CD4-positive, alpha-beta T cell (primary cell): ENCODE measurements around the gene MEGF9. TPM values are rescaled to one million over a fixed set of nuclear protein-coding genes. Genes with fewer than 3 reads are reported as not detected.
A peak's percentile ranks its signal among the peaks of the same experiment; 100 is the strongest.

Source experiments
- ATAC-seq: fragments of 200-7000 bp; cut with Tn5 transposase; one replicate; pipeline ENCODE4 v1.10.0; 2022; ENCODE audit warnings: mild to moderate bottlenecking; ENCODE audit not compliant: poor library complexity
- CTCF ChIA-PET: fragments of 350-600 bp; sonication (Branson Sonifier 250); formaldehyde crosslinking; loops from one replicate; lab custom pipeline; 2021; ENCODE audit warnings: antibody characterized with exemption, inconsistent platforms; lab: Charles Lee
- POLR2A ChIA-PET: fragments of 350-600 bp; sonication (Branson Sonifier 250); formaldehyde crosslinking; loops from one replicate; lab custom pipeline; 2021; ENCODE audit warnings: antibody characterized with exemption, inconsistent platforms; lab: Charles Lee
- DNase-seq, 14 experiments: peaks; one replicate each; pipeline ENCODE4 v3.0.0-alpha.2; 2013 to 2020; ENCODE audit warnings: mixed read lengths in 2 of 14
- H3K27ac ChIP-seq, 2 donors: one replicate each; pipeline versions ENCODE4 v1.5.1 to v1.7.0; 2013; ENCODE audit warnings: low read length in 2 of 2, low read depth in 1 of 2, mild to moderate bottlenecking in 1 of 2
- H3K27me3 ChIP-seq, 2 experiments: 1 replicate in 1 of 2; 2 replicates in 1 of 2; pipeline versions ENCODE4 v1.6.1 to v1.7.0; 2013; ENCODE audit warnings: low read length in 2 of 2, control low read depth in 1 of 2, mild to moderate bottlenecking in 1 of 2, moderate library complexity in 1 of 2; ENCODE audit not compliant: insufficient read depth in 2 of 2, control insufficient read depth in 1 of 2
- H3K36me3 ChIP-seq: one replicate; pipeline ENCODE4 v1.6.1; 2013; ENCODE audit warnings: low read length, control low read depth; ENCODE audit not compliant: insufficient read depth
- H3K4me1 ChIP-seq: one replicate; pipeline ENCODE4 v1.6.1; 2013; ENCODE audit warnings: low read length, control low read depth; ENCODE audit not compliant: insufficient read depth
- H3K4me3 ChIP-seq: one replicate; pipeline ENCODE4 v1.5.1; 2013; ENCODE audit warnings: mild to moderate bottlenecking, low read length, moderate library complexity
- H3K9me3 ChIP-seq, 2 experiments: 1 replicate in 1 of 2; 2 replicates in 1 of 2; pipeline versions ENCODE4 v1.6.1 to v1.7.0; 2013; ENCODE audit warnings: low read length in 2 of 2, mild to moderate bottlenecking in 2 of 2, control low read depth in 1 of 2, moderate library complexity in 1 of 2; ENCODE audit not compliant: control insufficient read depth in 1 of 2, insufficient read depth in 1 of 2
- H3K27ac Mint-ChIP-seq: one replicate; pipeline ENCODE4 v1.8.0; 2020; ENCODE audit warnings: mixed read lengths
- H3K27me3 Mint-ChIP-seq: one replicate; pipeline ENCODE4 v1.8.0; 2021; ENCODE audit warnings: mixed read lengths
- H3K36me3 Mint-ChIP-seq: one replicate; pipeline ENCODE4 v1.8.0; 2021; ENCODE audit warnings: low read depth, mixed read lengths
- H3K4me1 Mint-ChIP-seq: one replicate; pipeline ENCODE4 v1.8.0; 2021; ENCODE audit warnings: low read depth, mixed read lengths
- H3K4me3 Mint-ChIP-seq: one replicate; pipeline ENCODE4 v1.8.0; 2020; ENCODE audit warnings: mild to moderate bottlenecking, mixed read lengths
- H3K9me3 Mint-ChIP-seq: one replicate; pipeline ENCODE4 v1.8.0; 2020; ENCODE audit warnings: mixed read lengths
- intact Hi-C, 2 experiments: fragments of 100-400 bp; cut with DNase I in 1 of 2; cut with micrococcal nuclease in 1 of 2; formaldehyde crosslinking; loops; one replicate each; pipeline versions ENCODE4 v1.15.1 to v1.9.0; 2023 to 2025; cut with DNase I, micrococcal nuclease
- total RNA-seq, 174 experiments: library from RNA in 2 of 174; stranded (reverse) in 2 of 174; gene quantifications; one replicate each; pipeline ENCODE4 v1.2.3 and lab custom pipeline; 2021 to 2026
- TF ChIP-seq, protein P1 (sequence below): fragments of 200-600 bp; IDR thresholded peaks from one replicate; pipeline ENCODE4 v1.8.0; 2022; ENCODE audit warnings: antibody characterized with exemption, mild to moderate bottlenecking

Gene MEGF9
- total RNA-seq, 2 experiments from 2014 or later: 4.0 to 4.5 TPM

DNA sequence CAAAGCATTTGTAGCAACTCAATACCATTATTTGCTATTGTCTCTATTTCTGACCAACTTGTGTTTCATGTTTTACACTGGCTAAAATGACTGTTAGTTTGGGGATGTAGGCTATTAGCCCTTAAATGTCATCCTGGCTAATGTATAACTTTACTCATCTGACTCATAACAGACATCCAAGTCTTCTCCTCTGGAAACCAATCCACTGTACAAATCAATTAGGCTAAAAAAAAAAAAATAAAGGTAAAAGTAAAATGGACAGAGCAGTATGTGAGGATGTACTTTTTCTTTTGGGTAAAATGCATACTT lies 20.6 kb downstream of the MEGF9 start:
- Mint-ChIP-seq H3K27me3 (no peaks in the 10 kb centered on the region), H3K4me3 (no peak overlapping the region), H3K27ac (no peak overlapping the region), H3K9me3 (no peaks in the 10 kb centered on the region), H3K4me1 (peaks cover 15% of the 10 kb centered on the region), H3K36me3 (no peaks in the 10 kb centered on the region)
- Histone ChIP-seq H3K36me3 (no peaks in the 10 kb centered on the region), H3K4me1 (no peaks in the 10 kb centered on the region), H3K9me3 (no peaks in the 10 kb centered on the region), H3K27ac (no peak overlapping the region), H3K27me3 (no peaks in the 10 kb centered on the region), H3K4me3 (no peak overlapping the region)
- CTCF ChIA-PET: no interaction called here
- TF ChIP-seq, protein P1, sequence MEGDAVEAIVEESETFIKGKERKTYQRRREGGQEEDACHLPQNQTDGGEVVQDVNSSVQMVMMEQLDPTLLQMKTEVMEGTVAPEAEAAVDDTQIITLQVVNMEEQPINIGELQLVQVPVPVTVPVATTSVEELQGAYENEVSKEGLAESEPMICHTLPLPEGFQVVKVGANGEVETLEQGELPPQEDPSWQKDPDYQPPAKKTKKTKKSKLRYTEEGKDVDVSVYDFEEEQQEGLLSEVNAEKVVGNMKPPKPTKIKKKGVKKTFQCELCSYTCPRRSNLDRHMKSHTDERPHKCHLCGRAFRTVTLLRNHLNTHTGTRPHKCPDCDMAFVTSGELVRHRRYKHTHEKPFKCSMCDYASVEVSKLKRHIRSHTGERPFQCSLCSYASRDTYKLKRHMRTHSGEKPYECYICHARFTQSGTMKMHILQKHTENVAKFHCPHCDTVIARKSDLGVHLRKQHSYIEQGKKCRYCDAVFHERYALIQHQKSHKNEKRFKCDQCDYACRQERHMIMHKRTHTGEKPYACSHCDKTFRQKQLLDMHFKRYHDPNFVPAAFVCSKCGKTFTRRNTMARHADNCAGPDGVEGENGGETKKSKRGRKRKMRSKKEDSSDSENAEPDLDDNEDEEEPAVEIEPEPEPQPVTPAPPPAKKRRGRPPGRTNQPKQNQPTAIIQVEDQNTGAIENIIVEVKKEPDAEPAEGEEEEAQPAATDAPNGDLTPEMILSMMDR: no peak
- intact Hi-C loops: no loop called here
- POLR2A ChIA-PET: no interaction called here
- no peak for ATAC-seq
- DNase-seq: no peak

DNA sequence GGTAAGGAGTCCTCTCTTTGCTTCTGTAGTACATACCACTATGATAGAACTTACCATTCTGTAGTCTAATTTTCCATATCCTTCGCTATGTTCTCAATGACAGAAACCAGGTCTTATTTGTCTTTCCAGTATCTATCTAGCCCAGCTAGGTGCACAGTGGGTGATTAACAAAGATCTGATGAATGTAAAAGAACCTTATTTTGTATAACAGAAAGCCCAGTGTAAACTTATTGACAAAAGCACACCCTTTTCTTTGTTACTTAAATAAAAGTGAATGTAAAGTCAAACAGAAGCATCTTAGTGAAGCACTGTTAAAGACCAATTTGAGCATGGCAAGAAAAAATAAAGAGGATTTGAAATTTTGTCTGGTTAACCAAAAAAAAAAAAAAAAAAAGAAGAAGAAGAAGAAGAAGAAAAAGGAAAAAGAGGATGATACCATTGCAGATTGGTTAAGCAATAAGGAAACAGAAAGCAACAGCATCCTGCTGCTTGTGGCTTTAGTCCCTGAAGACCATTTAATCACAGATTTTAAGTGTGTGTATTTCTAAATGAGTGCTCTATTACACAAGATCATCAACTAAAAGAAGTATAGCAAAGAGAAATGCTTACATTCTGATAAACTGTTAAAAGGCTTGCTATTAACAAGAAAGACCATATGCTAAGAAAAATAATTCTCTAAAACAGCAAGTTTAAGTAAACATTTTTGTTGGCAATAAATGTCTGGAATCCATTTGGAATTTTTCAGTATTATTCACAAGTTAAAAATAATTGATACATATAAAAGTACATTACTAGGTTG lies 21.2 kb downstream of the MEGF9 start:
- Mint-ChIP-seq H3K4me3 (no peak overlapping the region), H3K4me1 (peaks cover 15% of the 10 kb centered on the region), H3K36me3 (no peaks in the 10 kb centered on the region), H3K27ac (no peak overlapping the region), H3K9me3 (no peaks in the 10 kb centered on the region), H3K27me3 (no peaks in the 10 kb centered on the region)
- Histone ChIP-seq H3K4me3 (no peak overlapping the region), H3K27me3 (no peaks in the 10 kb centered on the region), H3K4me1 (no peaks in the 10 kb centered on the region), H3K27ac (no peak overlapping the region), H3K36me3 (no peaks in the 10 kb centered on the region), H3K9me3 (no peaks in the 10 kb centered on the region)
- ATAC-seq (no peak), DNase-seq (peak in 1 of 14 experiments; percentile 23)
- TF ChIP-seq, protein P1: no peak
- POLR2A ChIA-PET: no interaction called here
- intact Hi-C loops: no loop called here
- CTCF ChIA-PET: no interaction called here

DNA sequence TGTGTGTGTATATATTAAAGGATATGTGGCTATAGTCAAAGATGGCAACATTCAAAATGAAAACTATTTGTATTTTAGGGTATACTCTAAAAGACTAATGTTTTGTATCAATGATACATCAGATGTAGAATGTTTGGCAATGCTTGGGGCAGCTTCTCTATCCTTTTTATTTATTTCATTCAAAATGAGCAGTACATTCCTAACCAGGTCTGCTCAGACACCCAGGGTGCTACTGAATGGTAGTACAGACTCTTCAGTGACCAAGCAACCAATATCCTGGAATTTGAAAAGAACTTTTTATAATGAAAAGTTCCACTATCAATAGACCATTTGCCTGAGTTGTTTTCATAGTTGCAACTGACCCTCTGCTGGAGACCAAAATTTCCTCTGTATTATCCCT lies 23.9 kb downstream of the MEGF9 start:
- peaks cover 21% of the 10 kb centered on the region for H3K4me1 Mint-ChIP-seq
- H3K27me3 Mint-ChIP-seq: no peaks in the 10 kb centered on the region
- no peak overlapping the region for H3K4me3 Mint-ChIP-seq
- intact Hi-C loops: no loop called here
- Histone ChIP-seq H3K27me3 (no peaks in the 10 kb centered on the region), H3K4me3 (no peak overlapping the region), H3K9me3 (no peaks in the 10 kb centered on the region), H3K36me3 (no peaks in the 10 kb centered on the region), H3K4me1 (no peaks in the 10 kb centered on the region), H3K27ac (no peak overlapping the region)
- DNase-seq (no peak), ATAC-seq (no peak)
- no peaks in the 10 kb centered on the region for H3K36me3 Mint-ChIP-seq
- ChIA-PET CTCF (no interaction called here), POLR2A (no interaction called here)
- TF ChIP-seq, protein P1: no peak
- no peak overlapping the region for H3K27ac Mint-ChIP-seq
- no peaks in the 10 kb centered on the region for H3K9me3 Mint-ChIP-seq
